ENCODE measurements around the gene USP34. TPM values are rescaled to one million over a fixed set of nuclear protein-coding genes. Genes with fewer than 3 reads are reported as not detected.

Gene USP34
- total RNA-seq, 1 experiment from 2014 or later, result 76.3 TPM

DNA sequence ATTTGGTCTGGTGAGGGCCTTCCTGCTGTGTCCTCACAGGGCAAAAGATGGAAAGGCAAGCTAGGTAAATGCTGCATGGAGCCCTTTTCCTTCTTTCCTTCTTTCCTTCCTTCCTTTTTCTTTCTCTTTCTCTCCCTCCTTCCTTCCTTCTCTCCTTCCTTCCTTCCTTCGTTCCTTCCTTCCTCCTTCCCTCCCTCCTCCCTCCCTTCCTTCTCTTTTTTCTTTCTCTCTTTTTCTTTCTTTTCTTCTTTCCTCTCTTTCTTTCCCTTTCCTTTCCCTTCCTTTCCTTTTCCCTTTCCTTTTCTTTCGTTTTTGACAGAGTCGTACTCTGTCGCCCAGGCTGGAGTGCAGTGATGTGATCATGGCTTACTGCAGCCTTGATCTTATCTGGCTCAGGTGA, 332.0 kb downstream of the USP34 start:
- Histone ChIP-seq H4K20me1 (ENCODE audit: insufficient read depth) (no peaks in the 10 kb centered on the region), H2AFZ (ENCODE audit: low read depth, low read length, poor library complexity, severe bottlenecking) (no peak overlapping the region), H3K4me1 (ENCODE audit: control insufficient read depth in 1 of 2, insufficient read depth in 2 of 2, low read length in 2 of 2) (no peaks in the 10 kb centered on the region), H3K4me2 (ENCODE audit: low read length) (no peak overlapping the region), H3K27ac (ENCODE audit: low read depth, low read length) (no peak overlapping the region), H3K9me3 (ENCODE audit: control insufficient read depth in 1 of 2, insufficient read depth in 1 of 2, low read depth in 1 of 2, low read length in 2 of 2) (no peaks in the 10 kb centered on the region), H3K4me3 (replicated peaks in 1 of 2; ENCODE audit: low read depth in 1 of 2, low read length in 2 of 2) (no peak overlapping the region), H3K36me3 (ENCODE audit: control insufficient read depth in 1 of 2, insufficient read depth in 2 of 2, low read length in 2 of 2) (no peaks in the 10 kb centered on the region), H3K9ac (ENCODE audit: low read length) (no peak overlapping the region), H3K9me2 (ENCODE audit: insufficient read depth) (no peaks in the 10 kb centered on the region), H3K79me2 (ENCODE audit: insufficient read depth, low read length) (no peaks in the 10 kb centered on the region), H3K27me3 (ENCODE audit: insufficient read depth, low read length) (no peaks in the 10 kb centered on the region)
- DNase-seq (ENCODE audit: low read depth, low spot score), result no peak
- intact Hi-C loops (cut with micrococcal nuclease), result loop anchor here (5.0 to 10.0 kb wide), 2 partner anchors 653 to 776 kb away; no protein-coding TSS in a partner anchor
- TF ChIP-seq, protein P1, sequence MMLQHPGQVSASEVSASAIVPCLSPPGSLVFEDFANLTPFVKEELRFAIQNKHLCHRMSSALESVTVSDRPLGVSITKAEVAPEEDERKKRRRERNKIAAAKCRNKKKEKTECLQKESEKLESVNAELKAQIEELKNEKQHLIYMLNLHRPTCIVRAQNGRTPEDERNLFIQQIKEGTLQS (IDR thresholded peaks at IDR 0.05), result no peak
- TF ChIP-seq CEBPB (IDR thresholded peaks at IDR 0.05; ENCODE audit: low read depth), result no peak
- no peak for TF ChIP-seq FOSL1 (IDR thresholded peaks at IDR 0.05; ENCODE audit: low read depth)
- BruUV-seq (replicated peaks), result no TSS peak
- CTCF ChIA-PET, result no interaction called here
- RAD21 ChIA-PET (ENCODE audit: low non-redundant PET in 1 of 2, low total read pairs in 2 of 2, uncharacterized antibody in 2 of 2, unreplicated experiment in 2 of 2), result no interaction called here
- no peak for ATAC-seq
- POLR2A ChIA-PET, result no interaction called here

Other genes with a start within 250 kb of the USP34 start
- gene XPO1, start 67.3 kb upstream of the USP34 start, total RNA-seq (2021; ENCODE audit: unreplicated experiment), result 184 TPM

All from HCT116 (cell line).